ENCODE data around the gene MYO1A. TPM values are rescaled to one million over a fixed set of nuclear protein-coding genes. Genes with fewer than 3 reads are reported as not detected.
"Not testable (repeated sequence)": the region's sequence is repeated elsewhere in the genome, so short reads cannot be mapped to it uniquely, and the experiment has no call there.

Gene MYO1A
- total RNA-seq, 2 experiments from 2014 or later, result 0.19 to 0.47 TPM

- no peaks in the 10 kb centered on the region for H3K9me2 ChIP-seq (ENCODE audit: insufficient read depth, low read length)
- peak within 1 kb of the TSS; percentile 66 for H2AFZ ChIP-seq (ENCODE audit: low read length)
- BruUV-seq (replicated peaks), result no TSS peak
- CTCF ChIA-PET (ENCODE audit: unreplicated experiment), result interaction anchor here (1.1 kb wide), 1 partner anchor 400 kb away, joined by 3 read pairs; no protein-coding TSS in a partner anchor
- no peaks in the 10 kb centered on the region for H4K20me1 ChIP-seq (ENCODE audit: insufficient read depth, low read length)
- H3K36me3 ChIP-seq (ENCODE audit: insufficient read depth, low read length), result peaks cover 24% of the 10 kb centered on the region
- peak within 1 kb of the TSS; percentile 81 for H3K27ac ChIP-seq (ENCODE audit: low read depth, low read length, poor library complexity, severe bottlenecking)
- peaks cover 8% of the 10 kb centered on the region for H3K4me1 ChIP-seq (ENCODE audit: insufficient read depth, low read length, poor library complexity, severe bottlenecking)
- no peaks in the 10 kb centered on the region for H3K9me3 ChIP-seq (ENCODE audit: low read length)
- DNase-seq (ENCODE audit: low spot score), result peak; percentile 100
- peak within 1 kb of the TSS; percentile 75 for H3K4me2 ChIP-seq (ENCODE audit: low read length)
- intact Hi-C loops (cut with micrococcal nuclease; ENCODE audit: unreplicated experiment), result no loop called here
- TF ChIP-seq, protein P1, sequence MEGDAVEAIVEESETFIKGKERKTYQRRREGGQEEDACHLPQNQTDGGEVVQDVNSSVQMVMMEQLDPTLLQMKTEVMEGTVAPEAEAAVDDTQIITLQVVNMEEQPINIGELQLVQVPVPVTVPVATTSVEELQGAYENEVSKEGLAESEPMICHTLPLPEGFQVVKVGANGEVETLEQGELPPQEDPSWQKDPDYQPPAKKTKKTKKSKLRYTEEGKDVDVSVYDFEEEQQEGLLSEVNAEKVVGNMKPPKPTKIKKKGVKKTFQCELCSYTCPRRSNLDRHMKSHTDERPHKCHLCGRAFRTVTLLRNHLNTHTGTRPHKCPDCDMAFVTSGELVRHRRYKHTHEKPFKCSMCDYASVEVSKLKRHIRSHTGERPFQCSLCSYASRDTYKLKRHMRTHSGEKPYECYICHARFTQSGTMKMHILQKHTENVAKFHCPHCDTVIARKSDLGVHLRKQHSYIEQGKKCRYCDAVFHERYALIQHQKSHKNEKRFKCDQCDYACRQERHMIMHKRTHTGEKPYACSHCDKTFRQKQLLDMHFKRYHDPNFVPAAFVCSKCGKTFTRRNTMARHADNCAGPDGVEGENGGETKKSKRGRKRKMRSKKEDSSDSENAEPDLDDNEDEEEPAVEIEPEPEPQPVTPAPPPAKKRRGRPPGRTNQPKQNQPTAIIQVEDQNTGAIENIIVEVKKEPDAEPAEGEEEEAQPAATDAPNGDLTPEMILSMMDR (conservative IDR thresholded peaks at IDR 0.05; ENCODE audit: low read length), result no peak
- TF ChIP-seq EZH2phosphoT487 (IDR thresholded peaks at IDR 0.05; ENCODE audit: borderline replicate concordance, low read depth, low read length), result no peak
- H3K4me3 ChIP-seq (ENCODE audit: low read depth, low read length, poor library complexity, severe bottlenecking), result peak within 1 kb of the TSS; percentile 80
- POLR2A ChIA-PET, result interaction anchor here (0.5 to 3.7 kb wide), 13 partner anchors 8 to 704 kb away, joined by 3 to 21 read pairs (median 4); partner anchors contain the start of genes NAB2 and STAT6
- H3K79me2 ChIP-seq (ENCODE audit: insufficient read depth, low read depth, low read length), result peaks cover 43% of the 10 kb centered on the region
Measured at GRCh38 chr12:57078519-57079404, 28.8 kb upstream of the MYO1A start, which contains the start of gene NEMP1. Gene NEMP1, minus strand, starts transcription at chr12:57078791. Its CDS starts 46 bp downstream, at chr12:57078745.

- H3K4me2 ChIP-seq (ENCODE audit: low read length), result peak overlapping the region; percentile 46
- H4K20me1 ChIP-seq (ENCODE audit: insufficient read depth, low read length); H3K9me2 ChIP-seq (ENCODE audit: insufficient read depth, low read length); BruUV-seq (replicated peaks); H3K4me3 ChIP-seq (ENCODE audit: low read depth, low read length, poor library complexity, severe bottlenecking); H3K27ac ChIP-seq (ENCODE audit: low read depth, low read length, poor library complexity, severe bottlenecking); DNase-seq (ENCODE audit: low spot score); H2AFZ ChIP-seq (ENCODE audit: low read length); intact Hi-C loops (cut with micrococcal nuclease; ENCODE audit: unreplicated experiment); H3K9me3 ChIP-seq (ENCODE audit: low read length): not testable (repeated sequence)
- H3K4me1 ChIP-seq (ENCODE audit: insufficient read depth, low read length, poor library complexity, severe bottlenecking), result peaks cover 18% of the 10 kb centered on the region
- CTCF ChIA-PET (ENCODE audit: unreplicated experiment), result interaction anchor here (0.6 to 0.9 kb wide), 2 partner anchors 15 to 39 kb away, joined by 3 to 4 read pairs; partner anchors contain the start of gene NAB2
- peaks cover 59% of the 10 kb centered on the region for H3K79me2 ChIP-seq (ENCODE audit: insufficient read depth, low read depth, low read length)
- POLR2A ChIA-PET, result interaction anchor here (0.6 to 6.1 kb wide), 7 partner anchors 9 to 443 kb away, joined by 3 to 45 read pairs (median 5); partner anchors contain the start of gene STAT6
- peaks cover 65% of the 10 kb centered on the region for H3K36me3 ChIP-seq (ENCODE audit: insufficient read depth, low read length)
Measured at GRCh38 chr12:57073566-57074450, 23.9 kb upstream of the MYO1A start.

DNA sequence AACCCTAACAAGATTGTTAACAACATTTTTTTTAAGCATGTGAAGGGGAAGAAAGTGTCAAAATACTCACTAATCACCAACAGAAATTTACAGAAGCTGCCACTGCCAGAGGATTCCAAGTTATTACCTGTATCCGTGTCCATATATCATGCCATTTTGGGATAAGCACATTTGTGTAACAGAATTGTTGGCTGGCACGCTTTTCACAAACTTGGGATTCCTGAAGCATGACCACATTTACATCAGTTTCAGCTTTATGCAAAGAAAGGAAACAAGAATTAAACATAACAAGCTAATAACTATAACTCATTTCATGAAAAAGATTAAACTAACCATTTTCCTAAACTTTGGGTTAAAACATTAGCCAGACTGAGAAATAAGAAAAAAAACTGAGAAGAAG lies 22.7 kb upstream of the MYO1A start:
- Histone ChIP-seq H3K4me2 (ENCODE audit: low read length) (peak overlapping the region; percentile 46), H3K36me3 (ENCODE audit: insufficient read depth, low read length) (peaks cover 77% of the 10 kb centered on the region), H3K79me2 (ENCODE audit: insufficient read depth, low read depth, low read length) (peaks cover 53% of the 10 kb centered on the region), H4K20me1 (ENCODE audit: insufficient read depth, low read length) (no peaks in the 10 kb centered on the region), H3K27ac (ENCODE audit: low read depth, low read length, poor library complexity, severe bottlenecking) (peak overlapping the region; percentile 26), H3K9me2 (ENCODE audit: insufficient read depth, low read length) (no peaks in the 10 kb centered on the region), H3K4me1 (ENCODE audit: insufficient read depth, low read length, poor library complexity, severe bottlenecking) (peaks cover 18% of the 10 kb centered on the region), H3K9me3 (ENCODE audit: low read length) (no peaks in the 10 kb centered on the region), H2AFZ (ENCODE audit: low read length) (no peak overlapping the region), H3K4me3 (ENCODE audit: low read depth, low read length, poor library complexity, severe bottlenecking) (no peak overlapping the region)
- intact Hi-C loops (cut with micrococcal nuclease; ENCODE audit: unreplicated experiment), result no loop called here
- BruUV-seq (replicated peaks), result no TSS peak
- ChIA-PET POLR2A (interaction anchor here (0.6 to 6.1 kb wide), 8 partner anchors 7 to 461 kb away, joined by 3 to 45 read pairs (median 4); partner anchors contain the start of genes NACA and STAT6), CTCF (ENCODE audit: unreplicated experiment) (interaction anchor here (0.9 kb wide), 1 partner anchor 40 kb away, joined by 4 read pairs; no protein-coding TSS in a partner anchor)
- TF ChIP-seq EZH2phosphoT487 (IDR thresholded peaks at IDR 0.05; ENCODE audit: borderline replicate concordance, low read depth, low read length), result no peak
- TF ChIP-seq, protein P1 (conservative IDR thresholded peaks at IDR 0.05; ENCODE audit: low read length), result no peak
- DNase-seq (ENCODE audit: low spot score), result no peak

All from OCI-LY7 (cell line).